Osteoblast (primary cell): ENCODE measurements around the gene SSTR5. TPM values are rescaled to one million over a fixed set of nuclear protein-coding genes. Genes with fewer than 3 reads are reported as not detected.

Experiments
- DNase-seq: peaks from one replicate; pipeline ENCODE4 v3.0.0; 2011; ENCODE audit warnings: low spot score, mixed read lengths; ENCODE audit not compliant: insufficient read length; ENCODE audit errors: missing footprints
- H2AFZ ChIP-seq: 2 replicates; pipeline ENCODE4 v1.6.0; 2011; ENCODE audit warnings: mild to moderate bottlenecking, low read length
- H3K27ac ChIP-seq: 2 replicates; pipeline ENCODE4 v1.5.1; 2011; ENCODE audit warnings: mild to moderate bottlenecking, low read depth, low read length, moderate library complexity
- H3K27me3 ChIP-seq: 2 replicates; pipeline ENCODE4 v1.6.0; 2012; ENCODE audit warnings: mild to moderate bottlenecking, control low read depth, inconsistent platforms, low read length, moderate library complexity; ENCODE audit not compliant: insufficient read depth
- H3K36me3 ChIP-seq: 2 replicates; pipeline ENCODE4 v1.5.1; 2011; ENCODE audit warnings: mild to moderate bottlenecking, low read length, control low read depth, moderate library complexity; ENCODE audit not compliant: insufficient read depth
- H3K4me1 ChIP-seq: 2 replicates; pipeline ENCODE4 v1.5.1; 2011; ENCODE audit warnings: mild to moderate bottlenecking, low read length, control low read depth, moderate library complexity; ENCODE audit not compliant: insufficient read depth
- H3K4me2 ChIP-seq: 2 replicates; pipeline ENCODE4 v1.6.0; 2011; ENCODE audit warnings: mild to moderate bottlenecking, low read length; ENCODE audit not compliant: insufficient read depth
- H3K4me3 ChIP-seq: fragments of 200-600 bp; sonication (generic); 3 replicates; pipeline ENCODE4 v1.5.1; 2012; ENCODE audit warnings: mild to moderate bottlenecking, low read length, inconsistent platforms; ENCODE audit not compliant: insufficient read depth
- H3K79me2 ChIP-seq: 2 replicates; pipeline ENCODE4 v1.6.0; 2012; ENCODE audit warnings: mild to moderate bottlenecking, low read length, control low read depth, inconsistent platforms; ENCODE audit not compliant: insufficient read depth
- H3K9me3 ChIP-seq: 2 replicates; pipeline ENCODE4 v1.5.1; 2011; ENCODE audit warnings: low read depth, low read length, control low read depth
- H4K20me1 ChIP-seq: 2 replicates; pipeline ENCODE4 v1.6.0; 2012; ENCODE audit warnings: mild to moderate bottlenecking, low read length, control low read depth; ENCODE audit not compliant: insufficient read depth
- total RNA-seq: library from RNA; depleted of rRNA; stranded (reverse); fragments of >200 nt; gene quantifications from 2 replicates; pipeline ENCODE4 v1.2.3, GENCODE V29; 2012
- TF ChIP-seq, protein P1 (sequence below): IDR thresholded peaks from 2 replicates; pipeline ENCODE4 v1.5.1; 2011; ENCODE audit warnings: mild to moderate bottlenecking, low read depth, low read length, moderate library complexity; ENCODE audit errors: extremely low read depth

Gene SSTR5
- total RNA-seq, 1 donor, result not detected

DNA sequence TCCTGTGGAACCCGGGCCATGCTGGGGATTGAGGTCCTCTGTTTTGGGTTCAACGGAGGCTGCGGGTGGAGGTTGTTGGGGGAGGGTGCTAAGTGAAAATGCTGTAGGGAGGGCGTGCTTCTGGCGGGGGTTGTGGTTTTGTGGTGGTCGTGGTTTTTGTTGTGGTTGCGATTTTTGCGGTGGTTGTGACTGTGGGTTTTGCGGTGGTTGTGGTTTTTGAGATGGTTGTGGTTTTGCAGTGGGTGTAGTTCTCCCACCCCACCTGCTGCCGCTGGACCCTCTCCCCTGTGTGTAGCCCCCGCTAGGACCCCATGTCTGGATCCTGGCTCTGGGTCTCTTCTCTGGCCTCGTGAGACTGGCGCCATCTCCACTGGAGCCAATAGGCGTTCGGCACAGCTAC is 4.9 kb upstream of the SSTR5 start:
- Histone ChIP-seq H4K20me1 (no peaks in the 10 kb centered on the region), H3K79me2 (no peaks in the 10 kb centered on the region), H3K4me1 (no peaks in the 10 kb centered on the region), H2AFZ (no peak overlapping the region), H3K4me2 (no peak overlapping the region), H3K36me3 (no peaks in the 10 kb centered on the region), H3K4me3 (no peak overlapping the region), H3K9me3 (no peaks in the 10 kb centered on the region), H3K27ac (no peak overlapping the region), H3K27me3 (peaks cover 19% of the 10 kb centered on the region)
- TF ChIP-seq, protein P1, sequence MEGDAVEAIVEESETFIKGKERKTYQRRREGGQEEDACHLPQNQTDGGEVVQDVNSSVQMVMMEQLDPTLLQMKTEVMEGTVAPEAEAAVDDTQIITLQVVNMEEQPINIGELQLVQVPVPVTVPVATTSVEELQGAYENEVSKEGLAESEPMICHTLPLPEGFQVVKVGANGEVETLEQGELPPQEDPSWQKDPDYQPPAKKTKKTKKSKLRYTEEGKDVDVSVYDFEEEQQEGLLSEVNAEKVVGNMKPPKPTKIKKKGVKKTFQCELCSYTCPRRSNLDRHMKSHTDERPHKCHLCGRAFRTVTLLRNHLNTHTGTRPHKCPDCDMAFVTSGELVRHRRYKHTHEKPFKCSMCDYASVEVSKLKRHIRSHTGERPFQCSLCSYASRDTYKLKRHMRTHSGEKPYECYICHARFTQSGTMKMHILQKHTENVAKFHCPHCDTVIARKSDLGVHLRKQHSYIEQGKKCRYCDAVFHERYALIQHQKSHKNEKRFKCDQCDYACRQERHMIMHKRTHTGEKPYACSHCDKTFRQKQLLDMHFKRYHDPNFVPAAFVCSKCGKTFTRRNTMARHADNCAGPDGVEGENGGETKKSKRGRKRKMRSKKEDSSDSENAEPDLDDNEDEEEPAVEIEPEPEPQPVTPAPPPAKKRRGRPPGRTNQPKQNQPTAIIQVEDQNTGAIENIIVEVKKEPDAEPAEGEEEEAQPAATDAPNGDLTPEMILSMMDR, result no peak
- no peak for DNase-seq

DNA sequence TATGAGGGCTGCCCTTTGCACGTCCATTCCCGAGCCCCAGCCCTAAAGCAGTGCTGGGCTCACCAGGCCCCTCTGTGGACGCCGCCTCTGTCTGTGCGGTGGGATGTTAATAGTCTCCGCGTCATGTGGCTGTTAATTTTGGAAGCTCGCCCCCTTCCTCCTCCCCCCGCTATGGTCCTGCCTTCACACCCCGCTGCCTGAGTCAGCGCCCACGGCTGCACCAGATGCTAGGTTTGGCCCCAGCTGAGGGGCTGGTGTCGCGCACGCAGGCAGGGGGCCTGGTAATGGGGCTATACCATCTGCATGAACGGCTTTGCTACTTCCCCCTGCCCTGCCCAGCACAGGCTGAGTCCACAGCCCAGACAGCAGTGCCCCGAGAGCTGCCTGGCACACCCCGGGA is 4.1 kb upstream of the SSTR5 start:
- Histone ChIP-seq H3K27me3 (peaks cover 19% of the 10 kb centered on the region), H2AFZ (no peak overlapping the region), H3K79me2 (no peaks in the 10 kb centered on the region), H3K9me3 (no peaks in the 10 kb centered on the region), H3K36me3 (no peaks in the 10 kb centered on the region), H3K4me1 (no peaks in the 10 kb centered on the region), H3K4me2 (no peak overlapping the region), H4K20me1 (no peaks in the 10 kb centered on the region), H3K27ac (no peak overlapping the region), H3K4me3 (no peak overlapping the region)
- DNase-seq, result no peak
- TF ChIP-seq, protein P1, result no peak

DNA sequence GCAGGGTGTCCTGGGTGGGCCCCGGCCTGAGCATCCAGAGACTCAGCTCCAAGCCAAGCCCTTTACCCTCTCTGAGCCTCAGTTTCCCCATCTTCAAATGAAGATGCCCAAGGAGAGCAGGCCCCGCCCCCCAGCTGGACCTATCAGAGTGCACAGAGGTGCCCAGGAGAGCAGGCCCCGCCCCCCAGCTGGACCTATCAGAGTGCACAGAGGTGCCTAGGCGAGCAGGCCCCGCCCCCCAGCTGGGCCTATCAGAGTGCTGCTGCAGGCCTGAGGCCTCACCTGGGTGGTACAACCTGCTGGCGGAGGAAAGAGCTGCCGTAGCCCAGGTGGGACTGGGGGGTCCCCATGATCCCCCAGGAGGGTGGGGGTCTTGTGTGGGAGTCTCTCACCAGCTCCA is 3.4 kb upstream of the SSTR5 start:
- no peak for DNase-seq
- Histone ChIP-seq H3K36me3 (no peaks in the 10 kb centered on the region), H3K27ac (no peak overlapping the region), H3K4me3 (no peak overlapping the region), H3K27me3 (peaks cover 20% of the 10 kb centered on the region), H4K20me1 (no peaks in the 10 kb centered on the region), H3K9me3 (no peaks in the 10 kb centered on the region), H3K4me2 (no peak overlapping the region), H3K79me2 (no peaks in the 10 kb centered on the region), H2AFZ (no peak overlapping the region), H3K4me1 (no peaks in the 10 kb centered on the region)
- TF ChIP-seq, protein P1, result no peak

DNA sequence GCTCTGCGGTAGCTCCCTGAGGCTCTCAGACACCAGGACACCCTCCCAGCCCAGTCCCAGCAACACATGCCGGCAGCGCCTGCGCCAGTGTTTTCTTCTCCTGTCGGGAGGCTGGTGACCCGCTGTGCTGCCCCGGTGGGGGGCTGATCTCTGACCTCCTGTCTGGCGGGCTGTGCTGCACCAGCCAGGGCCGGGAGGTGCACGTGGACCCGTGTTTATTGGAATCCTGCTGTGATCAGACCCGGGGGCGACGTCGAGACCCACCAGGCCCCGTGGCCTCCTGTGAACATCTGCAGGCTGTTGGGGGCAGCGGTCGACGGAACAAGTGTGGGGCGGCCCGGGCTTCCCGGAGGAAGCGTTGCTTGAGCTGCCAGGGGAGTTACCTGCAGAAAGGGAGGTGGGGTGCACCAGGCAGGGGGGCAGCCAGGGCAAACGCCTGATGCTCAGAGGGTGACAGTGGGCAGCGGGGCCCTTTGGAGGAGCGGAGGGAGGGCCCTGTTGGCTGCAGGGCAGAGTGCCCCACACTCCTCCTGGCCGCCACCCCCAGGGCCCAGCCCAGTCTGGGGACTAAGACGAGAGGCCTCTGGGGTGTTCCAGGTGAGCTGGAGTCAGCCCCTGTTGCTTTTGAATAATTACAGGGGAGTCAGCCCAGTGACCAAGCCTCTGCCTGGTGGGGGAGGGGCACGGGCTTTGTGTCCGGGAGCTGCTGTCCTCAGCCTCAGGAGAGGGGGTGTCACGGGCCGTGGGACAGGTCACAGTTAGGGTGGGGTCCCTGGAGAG is 2.3 kb upstream of the SSTR5 start:
- Histone ChIP-seq H4K20me1 (no peaks in the 10 kb centered on the region), H3K36me3 (no peaks in the 10 kb centered on the region), H3K79me2 (no peaks in the 10 kb centered on the region), H3K4me1 (no peaks in the 10 kb centered on the region), H3K27me3 (peaks cover 19% of the 10 kb centered on the region), H3K9me3 (no peaks in the 10 kb centered on the region), H3K4me2 (no peak overlapping the region), H2AFZ (no peak overlapping the region), H3K4me3 (no peak overlapping the region), H3K27ac (no peak overlapping the region)
- DNase-seq, result no peak
- TF ChIP-seq, protein P1, result no peak
